Psoas muscle (tissue), 8 donors: ENCODE measurements around the gene COLEC12. TPM values are rescaled to one million over a fixed set of nuclear protein-coding genes. Genes with fewer than 3 reads are reported as not detected.

Experiments used
- ATAC-seq, 4 donors: fragments of 200-7000 bp; cut with Tn5 transposase; one replicate each; pipeline ENCODE4 v1.9.1; 2020; ENCODE audit warnings: moderate library complexity in 3 of 4, mild to moderate bottlenecking in 2 of 4
- DNase-seq, 2 donors: peaks; one replicate each; pipeline ENCODE4 v3.0.0-alpha.2; 2020
- H3K27ac ChIP-seq: fragments of 200-600 bp; one replicate; pipeline ENCODE4 v1.8.0; 2022
- H3K27me3 ChIP-seq, 3 donors: fragments of 200-600 bp in 1 of 3; one replicate each; pipeline versions ENCODE4 v1.6.1 to v1.8.0; 2013 to 2022; ENCODE audit warnings: low read length in 2 of 3, mild to moderate bottlenecking in 2 of 3, moderate library complexity in 1 of 3; ENCODE audit not compliant: insufficient read depth in 3 of 3
- H3K36me3 ChIP-seq, 2 donors: fragments of 200-600 bp in 1 of 2; one replicate each; pipeline versions ENCODE4 v1.6.1 to v1.8.0; 2013 to 2022; ENCODE audit warnings: low read depth in 1 of 2, mild to moderate bottlenecking in 1 of 2, moderate library complexity in 1 of 2; ENCODE audit not compliant: insufficient read depth in 1 of 2
- H3K4me1 ChIP-seq: fragments of 200-600 bp; one replicate; pipeline ENCODE4 v1.8.0; 2022
- H3K4me3 ChIP-seq: fragments of 200-600 bp; one replicate; pipeline ENCODE4 v1.8.0; 2022; ENCODE audit warnings: mild to moderate bottlenecking
- H3K9me3 ChIP-seq: fragments of 200-600 bp; one replicate; pipeline ENCODE4 v1.8.0; 2022
- WGBS, 3 donors: extraction: QIAGEN DNeasy Blood & Tissue Kit; methylation state at CpG; one replicate each; pipeline versions ENCODE4 v1.1.6 to v1.1.7; 2013; 5-methylcytosine and 5-hydroxymethylcytosine counted together
- intact Hi-C, 2 donors: fragments of 100-400 bp; cut with DNase I; formaldehyde crosslinking; loops; one replicate each; pipeline versions ENCODE4 v1.11.0 to v1.14.2; 2022
- polyA plus RNA-seq, 3 donors: library from polyadenylated mRNA; stranded (reverse); fragments of 200-250 nt; gene quantifications; one replicate each; pipeline ENCODE4 v1.2.3, GENCODE V29; 2013
- total RNA-seq, 4 donors: library from RNA; stranded (reverse); fragmentation: NEBNext Ultra II Directional in 2 of 4; extraction: Animal tissue kit (Norgen Biotek cat#: 25700) in 2 of 4; gene quantifications; one replicate each; pipeline versions ENCODE4 v1.2.1 to v1.2.4, GENCODE V29; 2021 to 2023
- TF ChIP-seq, protein P1 (sequence below): fragments of 200-600 bp; IDR thresholded peaks from one replicate; pipeline ENCODE4 v1.8.0; 2022; ENCODE audit warnings: antibody characterized with exemption
- donor health status: healthy with polysubstance abuse.
- donor health status: DM: no; HTN: no; CAD: no; lungs with moderate emphysema.
- donor health status: Bipolar disorder and iron deficiency.
- donor health status: healthy.
- donor health status: DM: yes; HTN: yes; CAD: no.
- donor health status: DM: no; HTN: no; CAD: no.
- donor health status: DM: no; HTN: no; CAD: no.
- donor health status: DM: yes; HTN: yes; CAD: no.

The COLEC12 gene
- total and polyA plus RNA-seq, 7 donors = 0.80 to 6.4 (median 3.4) TPM

DNA sequence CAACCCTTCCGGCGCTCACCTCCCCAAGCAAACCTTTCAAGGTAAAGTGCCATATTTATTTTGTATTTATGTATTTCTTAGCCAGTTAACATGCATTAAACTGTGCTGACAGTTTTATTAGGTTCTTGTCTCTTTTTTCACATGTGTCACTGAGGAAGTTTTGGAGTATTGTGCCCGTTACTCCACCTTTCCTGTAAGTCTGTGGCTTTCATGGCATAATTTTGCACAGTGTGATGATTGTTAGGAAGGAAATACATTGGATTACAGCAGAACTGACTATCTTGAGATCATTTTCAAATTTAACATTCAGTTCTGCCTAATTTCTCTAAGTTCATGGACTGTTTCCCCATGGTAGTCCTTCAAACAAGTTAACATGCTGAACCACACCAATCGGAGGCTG, 67.7 kb downstream of the COLEC12 start:
- Histone ChIP-seq H3K36me3 (no peaks in the 10 kb centered on the region), H3K9me3 (no peaks in the 10 kb centered on the region), H3K4me1 (no peaks in the 10 kb centered on the region), H3K27ac (no peak overlapping the region), H3K4me3 (no peak overlapping the region), H3K27me3 (no peaks in the 10 kb centered on the region)
- TF ChIP-seq, protein P1, sequence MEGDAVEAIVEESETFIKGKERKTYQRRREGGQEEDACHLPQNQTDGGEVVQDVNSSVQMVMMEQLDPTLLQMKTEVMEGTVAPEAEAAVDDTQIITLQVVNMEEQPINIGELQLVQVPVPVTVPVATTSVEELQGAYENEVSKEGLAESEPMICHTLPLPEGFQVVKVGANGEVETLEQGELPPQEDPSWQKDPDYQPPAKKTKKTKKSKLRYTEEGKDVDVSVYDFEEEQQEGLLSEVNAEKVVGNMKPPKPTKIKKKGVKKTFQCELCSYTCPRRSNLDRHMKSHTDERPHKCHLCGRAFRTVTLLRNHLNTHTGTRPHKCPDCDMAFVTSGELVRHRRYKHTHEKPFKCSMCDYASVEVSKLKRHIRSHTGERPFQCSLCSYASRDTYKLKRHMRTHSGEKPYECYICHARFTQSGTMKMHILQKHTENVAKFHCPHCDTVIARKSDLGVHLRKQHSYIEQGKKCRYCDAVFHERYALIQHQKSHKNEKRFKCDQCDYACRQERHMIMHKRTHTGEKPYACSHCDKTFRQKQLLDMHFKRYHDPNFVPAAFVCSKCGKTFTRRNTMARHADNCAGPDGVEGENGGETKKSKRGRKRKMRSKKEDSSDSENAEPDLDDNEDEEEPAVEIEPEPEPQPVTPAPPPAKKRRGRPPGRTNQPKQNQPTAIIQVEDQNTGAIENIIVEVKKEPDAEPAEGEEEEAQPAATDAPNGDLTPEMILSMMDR = no peak
- ATAC-seq (no peak), DNase-seq (no peak)
- intact Hi-C loops = no loop called here
- WGBS, 3 donors = 82 to 87% (median 85%) methylated on average over 4 of the region's 4 CpGs

DNA sequence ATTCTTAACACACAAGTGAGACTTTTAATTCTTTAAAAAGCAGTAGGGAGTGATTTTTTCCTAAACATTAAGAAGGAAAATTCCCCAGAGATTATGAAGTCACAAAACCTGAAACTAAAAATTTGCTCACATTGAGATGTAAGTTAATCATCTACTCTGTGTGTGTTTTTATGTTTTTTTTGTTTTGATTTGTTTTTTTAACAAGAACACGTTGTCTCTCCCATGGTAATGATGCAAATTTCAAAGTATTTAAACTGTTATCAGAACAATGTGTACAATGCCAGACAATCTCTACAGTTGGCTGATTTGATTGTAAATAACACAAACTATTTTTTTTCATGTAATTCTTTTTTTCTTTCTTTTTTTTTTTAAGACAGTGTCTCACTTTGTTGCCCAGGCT, 71.5 kb downstream of the COLEC12 start:
- WGBS, 3 donors = 12 to 64% (median 17%) methylated on average over 1 of the region's 1 CpG
- intact Hi-C loops = no loop called here
- Histone ChIP-seq H3K9me3 (no peaks in the 10 kb centered on the region), H3K36me3 (no peaks in the 10 kb centered on the region), H3K4me1 (no peaks in the 10 kb centered on the region), H3K27me3 (no peaks in the 10 kb centered on the region), H3K27ac (no peak overlapping the region), H3K4me3 (no peak overlapping the region)
- ATAC-seq (no peak), DNase-seq (no peak)
- TF ChIP-seq, protein P1 = no peak

DNA sequence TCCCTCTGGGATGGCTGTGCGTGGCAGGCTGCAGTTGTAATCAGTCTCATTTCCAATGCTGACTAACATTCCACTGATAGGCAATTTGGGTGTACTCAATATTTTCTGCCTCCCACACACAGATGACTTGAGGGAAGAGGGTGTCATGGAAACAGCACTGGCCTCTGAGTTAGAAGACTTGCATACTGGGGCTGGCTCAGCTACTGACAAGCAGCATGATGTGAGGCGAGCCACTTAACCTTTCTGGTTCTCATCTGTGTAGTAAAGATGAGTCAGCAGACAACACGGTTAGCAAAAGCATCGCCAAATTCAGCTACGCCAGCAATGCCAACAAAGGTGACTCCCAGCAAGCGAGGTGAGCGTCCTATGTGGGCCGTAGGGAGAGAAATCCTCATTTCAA, 73.5 kb downstream of the COLEC12 start:
- no peak overlapping the region for H3K27ac ChIP-seq
- WGBS, 3 donors = 79 to 94% (median 88%) methylated on average over 8 of the region's 8 CpGs
- TF ChIP-seq, protein P1 = no peak

DNA sequence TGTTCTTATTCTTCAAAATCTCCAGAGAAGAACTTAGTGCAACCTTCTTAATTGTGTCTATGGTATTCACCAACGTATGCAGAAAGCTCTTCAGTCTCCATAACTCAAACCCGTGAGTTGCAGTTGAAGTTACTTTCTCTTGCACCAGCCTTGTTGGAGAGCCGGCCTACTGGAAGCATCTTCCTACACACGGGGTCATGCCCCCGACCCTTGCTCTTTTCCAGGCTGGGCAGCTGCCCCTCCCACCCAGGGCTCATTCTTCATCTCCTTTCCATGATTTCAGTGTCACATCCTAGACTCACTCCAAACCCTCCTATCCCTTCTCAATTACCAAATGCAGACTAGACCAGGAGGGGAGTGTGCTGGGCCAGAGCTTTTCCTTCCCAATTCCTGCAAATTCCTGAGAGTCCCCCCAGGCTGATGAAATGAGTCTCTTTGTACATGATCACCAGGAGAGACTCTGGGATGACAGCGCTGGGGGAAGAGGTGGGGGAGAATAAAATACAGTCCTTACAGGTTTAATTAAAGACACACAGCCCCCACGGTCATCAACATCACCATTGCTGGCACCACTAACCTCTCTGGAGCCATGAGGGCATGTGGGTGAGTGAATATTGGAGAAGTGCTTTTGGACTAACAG, 75.3 kb downstream of the COLEC12 start:
- WGBS, 3 donors = 73 to 80% (median 74%) methylated on average over 7 of the region's 7 CpGs
- Histone ChIP-seq H3K4me1 (no peaks in the 10 kb centered on the region), H3K9me3 (no peaks in the 10 kb centered on the region), H3K4me3 (no peak overlapping the region), H3K36me3 (no peaks in the 10 kb centered on the region), H3K27ac (no peak overlapping the region), H3K27me3 (no peaks in the 10 kb centered on the region)
- intact Hi-C loops = no loop called here
- DNase-seq = no peak
- TF ChIP-seq, protein P1 = no peak
- ATAC-seq = no peak

More for the DNA sequence above, 73.5 kb downstream of the COLEC12 start:
- intact Hi-C loops = no loop called here
- H3K4me3 ChIP-seq = no peak overlapping the region
- H3K4me1 ChIP-seq = no peaks in the 10 kb centered on the region
- no peak for DNase-seq
- no peak for ATAC-seq
- H3K27me3 ChIP-seq = no peaks in the 10 kb centered on the region
- no peaks in the 10 kb centered on the region for H3K9me3 ChIP-seq
- no peaks in the 10 kb centered on the region for H3K36me3 ChIP-seq

DNA sequence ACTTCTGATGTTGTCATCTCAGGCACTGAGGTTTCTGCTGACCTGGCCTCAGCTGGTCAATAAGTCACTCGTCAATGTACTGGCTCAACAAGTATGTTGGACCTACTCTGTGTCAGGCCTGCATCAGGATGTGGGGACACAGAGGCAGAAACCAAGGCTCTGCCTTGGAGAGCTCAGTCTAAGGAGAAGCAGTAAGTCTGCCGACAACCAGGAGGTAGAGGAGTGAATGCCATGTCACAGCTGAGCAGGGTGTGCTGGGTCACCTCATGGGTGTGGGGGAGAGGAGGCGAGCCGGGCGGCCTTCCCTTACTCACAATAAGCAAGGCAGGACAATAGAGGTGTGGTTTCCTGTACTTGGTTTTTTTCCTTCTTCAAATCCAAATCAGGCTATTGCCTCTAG, 75.8 kb downstream of the COLEC12 start:
- WGBS, 3 donors = 76 to 79% (median 77%) methylated on average over 5 of the region's 5 CpGs
- H3K9me3 ChIP-seq = no peaks in the 10 kb centered on the region
- intact Hi-C loops = no loop called here
- H3K36me3 ChIP-seq = no peaks in the 10 kb centered on the region
- H3K27me3 ChIP-seq = no peaks in the 10 kb centered on the region
- no peak overlapping the region for H3K27ac ChIP-seq
- ATAC-seq (no peak), DNase-seq (no peak)
- no peaks in the 10 kb centered on the region for H3K4me1 ChIP-seq
- TF ChIP-seq, protein P1 = no peak
- H3K4me3 ChIP-seq = no peak overlapping the region
